Stimulated activated naive B cell treated with anti-CD40 and anti-IgM and Interleukin-4, amounts not matched to agents 10 μg/mL and 1 μg/mL and 100 μg/mL, for 72 hours (primary cell): ENCODE measurements around the gene TANGO6.

Source experiments
- ATAC-seq, 2 donors: fragments of 150-1000 bp; cut with Tn5 transposase; replicated peaks; 2 replicates each; pipeline ENCODE4 v1.10.0; 2021; ENCODE audit warnings: moderate library complexity in 1 of 2
- DNase-seq: peaks from one replicate; pipeline ENCODE4 v3.0.0; 2021
- H3K27ac Mint-ChIP-seq: one replicate; pipeline ENCODE4 v1.8.0; 2022; ENCODE audit warnings: mild to moderate bottlenecking, mixed read lengths
- H3K27me3 Mint-ChIP-seq, 2 donors: one replicate each; pipeline ENCODE4 v1.8.0; 2022; ENCODE audit warnings: mixed read lengths in 2 of 2
- H3K36me3 Mint-ChIP-seq, 2 donors: one replicate each; pipeline ENCODE4 v1.8.0; 2022; ENCODE audit warnings: mixed read lengths in 2 of 2, mild to moderate bottlenecking in 1 of 2
- H3K4me1 Mint-ChIP-seq, 2 donors: one replicate each; pipeline ENCODE4 v1.8.0; 2022; ENCODE audit warnings: mixed read lengths in 2 of 2, mild to moderate bottlenecking in 1 of 2
- H3K4me3 Mint-ChIP-seq, 2 donors: one replicate each; pipeline ENCODE4 v1.8.0; 2022; ENCODE audit warnings: mild to moderate bottlenecking in 2 of 2, mixed read lengths in 2 of 2, moderate library complexity in 1 of 2
- H3K9me3 Mint-ChIP-seq, 2 donors: one replicate each; pipeline ENCODE4 v1.8.0; 2022; ENCODE audit warnings: mixed read lengths in 2 of 2, mild to moderate bottlenecking in 1 of 2

Gene TANGO6

DNA sequence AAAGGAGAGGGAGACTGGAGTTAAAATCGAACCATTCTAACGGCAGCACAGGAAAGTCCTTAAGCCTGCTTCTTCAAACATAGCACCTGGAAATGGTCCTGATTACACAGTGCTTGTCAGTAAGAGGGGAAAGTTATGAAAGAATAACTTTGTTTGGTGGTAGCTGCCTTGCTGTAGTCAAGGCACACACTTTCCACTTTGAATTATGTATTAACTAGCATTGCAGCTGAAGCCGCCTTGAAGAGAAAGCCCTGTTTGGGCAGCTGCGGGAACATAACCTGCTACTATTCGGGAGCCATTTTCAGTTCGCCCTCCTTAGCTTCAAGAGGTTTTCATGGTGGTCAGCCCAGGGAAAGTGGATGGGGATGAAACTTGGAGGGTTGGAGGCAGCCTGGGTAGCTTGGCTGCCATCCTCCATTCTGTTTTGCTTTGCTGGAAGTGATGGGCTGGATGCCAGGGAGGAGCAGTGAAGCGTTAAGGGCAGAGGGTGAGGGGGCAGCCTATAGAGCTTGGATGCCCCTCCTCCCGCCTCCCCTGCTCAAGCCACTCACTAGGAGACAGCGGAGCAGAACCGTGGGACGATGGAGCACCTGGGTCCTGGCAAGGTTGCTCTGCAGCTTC is 256.9 kb downstream of the TANGO6 start:
- ATAC-seq, result no peak
- H3K27ac Mint-ChIP-seq, result no peak overlapping the region

DNA sequence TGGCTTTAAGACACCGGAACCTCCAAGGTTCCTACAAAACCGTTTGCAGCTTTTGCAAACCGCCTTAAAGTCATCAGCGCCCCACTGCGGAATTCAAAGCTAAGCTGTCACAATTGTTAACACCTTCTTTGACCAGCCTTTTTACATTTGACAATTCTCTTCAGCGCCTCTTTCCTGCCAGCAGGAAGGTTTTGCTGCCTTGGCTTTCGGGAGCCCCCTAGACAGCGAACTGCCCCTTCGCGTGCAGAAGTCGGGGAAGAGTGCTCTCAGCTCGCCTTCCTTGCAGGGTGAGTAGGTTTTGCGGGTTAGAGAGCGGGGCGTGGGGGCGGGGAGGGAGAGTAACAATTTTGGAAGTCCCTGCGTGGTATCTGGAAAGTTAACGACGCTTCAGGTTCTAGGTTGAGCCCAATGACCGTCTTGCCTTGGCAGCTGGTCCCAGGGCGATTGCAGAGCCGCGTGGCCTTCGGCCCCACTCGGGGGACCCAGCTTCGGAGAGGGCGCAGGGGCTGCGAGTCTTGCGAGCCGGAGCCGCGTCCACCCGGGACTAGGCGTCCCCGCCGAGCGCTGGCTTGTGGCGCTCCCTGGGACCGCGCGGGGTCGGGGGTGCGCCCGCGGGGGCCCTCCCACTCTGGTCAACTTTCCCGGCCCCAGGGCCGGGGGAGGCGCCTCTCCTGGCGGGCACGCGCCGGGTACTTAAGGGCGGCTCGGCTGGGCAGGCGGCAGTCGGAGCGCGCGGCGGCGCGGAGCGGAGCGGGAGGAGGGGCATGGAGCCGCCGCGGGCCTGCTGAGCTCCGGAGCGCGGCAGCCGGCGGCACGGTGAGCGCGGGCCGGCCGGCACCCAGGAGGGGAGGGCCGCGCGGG is 262.4 kb downstream of the TANGO6 start, which contains the start of gene HAS3:
HAS3 (plus strand) TSS at position 153 of the 861 bp plus-strand sequence. CDS start 3,743 bp downstream, outside the sequence.
- DNase-seq, result no peak
- Mint-ChIP-seq H3K36me3 (peaks cover 19 to 34% of the 10 kb centered on the region in 2 donors), H3K27me3 (peaks cover 42 to 51% of the 10 kb centered on the region in 2 donors), H3K27ac (peak within 1 kb of the TSS; percentile 87), H3K4me1 (peaks cover 20 to 29% of the 10 kb centered on the region in 2 donors), H3K4me3 (peak within 1 kb of the TSS; percentile 83 to 95), H3K9me3 (no peaks in the 10 kb centered on the region)
- ATAC-seq, result peak; percentile 70 to 78

More for the DNA sequence above, 256.9 kb downstream of the TANGO6 start:
- H3K9me3 Mint-ChIP-seq, result no peaks in the 10 kb centered on the region
- H3K27me3 Mint-ChIP-seq, result peaks cover 14 to 16% of the 10 kb centered on the region in 2 donors
- no peak for DNase-seq
- H3K4me3 Mint-ChIP-seq, result no peak overlapping the region
- peaks cover 0 to under 1% of the 10 kb centered on the region in 2 donors for H3K36me3 Mint-ChIP-seq
- peaks cover under 1 to 1% of the 10 kb centered on the region in 2 donors for H3K4me1 Mint-ChIP-seq

DNA sequence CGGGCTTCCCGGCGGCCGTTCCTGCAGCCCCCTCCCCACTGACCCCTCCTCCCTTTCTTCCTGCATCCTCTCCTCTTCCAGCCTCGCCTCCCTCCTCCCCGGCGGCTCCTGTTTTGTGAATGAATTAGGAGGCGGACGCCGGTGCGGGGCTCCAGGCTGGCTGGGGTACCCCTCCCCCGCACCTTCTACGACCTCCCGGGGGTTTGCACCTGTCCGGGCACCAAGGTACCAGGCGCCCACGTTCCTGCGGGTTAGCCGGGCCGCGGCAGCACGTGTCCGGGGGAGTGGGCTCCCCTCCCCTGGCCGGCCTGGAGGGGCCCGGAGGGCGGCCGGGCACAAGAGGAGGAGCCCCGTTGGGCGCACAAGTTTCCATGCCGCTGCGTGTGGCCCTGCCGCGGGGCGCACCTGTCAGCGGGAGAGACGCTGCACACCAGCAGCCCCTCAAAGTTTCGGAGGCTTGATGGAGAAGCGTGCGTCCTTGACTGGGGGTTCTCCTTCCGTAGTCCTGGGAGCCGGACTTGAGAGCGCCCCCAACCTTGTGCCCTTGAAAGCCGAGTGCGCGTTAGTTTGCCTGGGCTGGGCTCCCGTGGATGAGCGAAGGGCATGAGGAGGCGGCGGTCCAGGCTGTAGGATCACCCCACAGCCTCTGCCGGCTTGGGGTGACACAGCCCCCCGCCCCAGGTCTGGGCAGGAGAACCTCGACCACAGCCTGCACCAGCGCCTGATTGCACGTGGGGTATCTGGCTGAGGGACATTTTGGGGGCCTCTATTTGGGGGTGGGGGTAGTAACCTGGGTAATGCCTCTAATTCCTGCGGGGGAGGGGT is 263.4 kb downstream of the TANGO6 start:
- H3K4me1 Mint-ChIP-seq, result peaks cover 20 to 29% of the 10 kb centered on the region in 2 donors
- DNase-seq, result no peak
- peaks cover 24 to 40% of the 10 kb centered on the region in 2 donors for H3K36me3 Mint-ChIP-seq
- H3K9me3 Mint-ChIP-seq, result no peaks in the 10 kb centered on the region
- peak; percentile 15 to 33 for ATAC-seq
- peak overlapping the region; percentile 47 for H3K27ac Mint-ChIP-seq
- peak overlapping the region; percentile 70 to 81 for H3K4me3 Mint-ChIP-seq
- peaks cover 42 to 51% of the 10 kb centered on the region in 2 donors for H3K27me3 Mint-ChIP-seq

DNA sequence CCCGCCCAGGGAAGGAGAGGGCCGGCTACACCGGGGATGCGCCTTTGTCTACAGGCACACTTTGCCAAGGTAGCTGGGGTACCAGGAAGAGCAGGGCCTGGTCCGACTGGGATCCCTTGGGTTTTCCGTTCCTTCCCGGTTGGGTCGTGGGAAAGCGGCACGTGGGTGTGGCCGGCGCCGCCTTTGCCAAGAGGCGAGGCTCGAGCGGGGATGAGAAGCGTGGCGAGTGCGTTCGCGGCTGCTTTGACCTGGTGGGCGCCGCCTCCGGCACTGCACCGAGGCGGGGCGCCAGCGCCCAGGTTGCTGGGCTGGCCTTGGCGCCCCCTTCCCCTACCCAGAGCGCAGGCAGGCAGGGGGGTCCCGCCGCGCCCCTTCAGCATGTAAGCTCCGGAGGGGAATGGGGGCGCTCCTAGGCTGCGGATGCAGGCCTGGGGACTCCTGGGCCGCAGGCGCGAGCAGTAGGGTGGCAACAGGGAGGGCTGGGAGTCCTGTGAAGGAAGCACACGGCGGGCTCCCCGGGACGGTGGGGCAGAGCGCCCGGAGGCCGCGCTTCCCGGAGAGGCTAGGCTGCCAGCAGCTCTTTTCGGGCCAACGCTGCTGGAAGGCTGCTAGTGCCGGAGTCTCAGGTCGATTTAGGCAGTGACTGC is 264.1 kb downstream of the TANGO6 start:
- Mint-ChIP-seq H3K27ac (peak overlapping the region; percentile 47), H3K27me3 (peaks cover 42 to 50% of the 10 kb centered on the region in 2 donors), H3K4me3 (peak overlapping the region; percentile 70 to 81), H3K9me3 (no peaks in the 10 kb centered on the region), H3K36me3 (peaks cover 24 to 45% of the 10 kb centered on the region in 2 donors), H3K4me1 (peaks cover 20 to 29% of the 10 kb centered on the region in 2 donors)
- no peak for DNase-seq
- ATAC-seq, result no peak

DNA sequence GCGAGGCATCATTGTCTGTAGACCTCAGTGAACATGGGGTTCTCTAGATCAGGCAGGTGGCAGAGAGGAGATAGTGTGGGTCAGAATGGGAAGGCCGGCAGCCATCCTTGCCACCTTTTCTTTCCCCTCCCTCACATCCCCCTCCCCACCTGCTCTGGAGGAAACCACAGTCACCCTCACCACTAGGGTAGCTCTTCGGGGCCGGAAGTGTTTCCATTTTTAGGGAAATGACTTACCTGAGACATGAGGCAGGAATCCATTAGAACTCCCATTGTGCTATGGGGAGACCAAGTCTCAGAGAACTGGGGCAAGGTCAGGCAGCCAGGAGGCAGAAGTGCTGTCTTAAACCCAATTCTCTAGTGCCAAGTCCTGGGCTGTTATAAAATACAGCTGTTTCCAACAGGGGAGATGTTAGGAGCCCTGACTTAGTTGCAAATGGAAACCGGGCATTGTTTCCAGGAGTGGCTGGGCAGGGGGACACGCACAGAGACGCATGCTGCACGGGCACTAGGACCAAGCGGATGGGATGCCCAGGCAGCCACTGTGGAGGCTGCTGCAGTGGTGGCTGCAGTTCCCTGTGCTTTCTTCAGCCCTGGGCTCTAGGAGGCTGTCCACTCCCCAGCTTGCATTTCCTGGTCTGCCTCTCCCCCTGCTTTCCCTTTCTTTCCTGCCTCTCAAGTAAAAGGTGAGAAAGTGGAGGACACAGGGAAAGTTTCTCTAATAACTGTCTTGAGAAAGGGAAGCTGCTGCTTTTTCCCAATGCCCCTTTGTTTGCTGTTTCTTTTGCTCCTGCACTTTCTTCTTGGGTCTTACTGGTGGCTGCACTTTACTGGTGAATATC is 265.0 kb downstream of the TANGO6 start:
- H3K36me3 Mint-ChIP-seq, result peaks cover 31 to 49% of the 10 kb centered on the region in 2 donors
- H3K4me1 Mint-ChIP-seq, result peaks cover 22 to 38% of the 10 kb centered on the region in 2 donors
- H3K4me3 Mint-ChIP-seq, result no peak overlapping the region
- no peak overlapping the region for H3K27ac Mint-ChIP-seq
- ATAC-seq, result no peak
- DNase-seq, result no peak
- no peaks in the 10 kb centered on the region for H3K9me3 Mint-ChIP-seq
- H3K27me3 Mint-ChIP-seq, result peaks cover 39 to 44% of the 10 kb centered on the region in 2 donors

DNA sequence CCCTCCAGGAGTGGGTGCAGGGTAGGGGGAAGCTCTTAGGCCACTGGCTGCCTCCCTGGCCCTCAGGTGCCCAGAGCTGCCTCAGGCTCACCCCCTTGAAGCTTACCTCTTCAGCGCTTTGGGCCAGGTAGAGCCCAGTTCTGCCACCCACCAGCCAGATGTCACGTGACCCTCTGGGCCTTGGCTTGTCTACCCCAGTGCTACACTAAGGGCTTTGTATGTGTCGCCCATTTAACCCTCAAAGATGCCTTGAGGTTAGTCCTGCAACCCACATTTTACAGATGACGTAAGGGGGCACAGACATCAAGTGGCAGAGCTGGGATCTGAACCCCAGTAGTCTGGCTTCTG is 265.5 kb downstream of the TANGO6 start:
- H3K9me3 Mint-ChIP-seq, result no peaks in the 10 kb centered on the region
- H3K27me3 Mint-ChIP-seq, result peaks cover 36 to 44% of the 10 kb centered on the region in 2 donors

DNA sequence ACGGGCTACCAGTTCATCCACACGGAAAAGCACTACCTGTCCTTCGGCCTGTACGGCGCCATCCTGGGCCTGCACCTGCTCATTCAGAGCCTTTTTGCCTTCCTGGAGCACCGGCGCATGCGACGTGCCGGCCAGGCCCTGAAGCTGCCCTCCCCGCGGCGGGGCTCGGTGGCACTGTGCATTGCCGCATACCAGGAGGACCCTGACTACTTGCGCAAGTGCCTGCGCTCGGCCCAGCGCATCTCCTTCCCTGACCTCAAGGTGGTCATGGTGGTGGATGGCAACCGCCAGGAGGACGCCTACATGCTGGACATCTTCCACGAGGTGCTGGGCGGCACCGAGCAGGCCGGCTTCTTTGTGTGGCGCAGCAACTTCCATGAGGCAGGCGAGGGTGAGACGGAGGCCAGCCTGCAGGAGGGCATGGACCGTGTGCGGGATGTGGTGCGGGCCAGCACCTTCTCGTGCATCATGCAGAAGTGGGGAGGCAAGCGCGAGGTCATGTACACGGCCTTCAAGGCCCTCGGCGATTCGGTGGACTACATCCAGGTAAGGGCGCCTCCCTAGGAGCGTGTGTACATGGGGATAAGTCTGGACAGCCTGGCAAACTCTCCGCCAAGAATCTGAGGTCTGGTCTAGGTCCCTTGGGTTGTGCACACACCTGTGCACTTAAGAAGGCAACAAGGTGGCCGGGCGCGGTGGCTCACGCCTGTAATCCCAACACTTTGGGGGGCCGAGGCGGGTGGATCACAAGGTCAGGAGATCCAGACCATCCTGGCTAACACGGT is 266.3 kb downstream of the TANGO6 start:
- H3K27ac Mint-ChIP-seq, result peak overlapping the region; percentile 56
- peaks cover 32 to 40% of the 10 kb centered on the region in 2 donors for H3K27me3 Mint-ChIP-seq
- H3K4me1 Mint-ChIP-seq, result peaks cover 25 to 39% of the 10 kb centered on the region in 2 donors
- no peaks in the 10 kb centered on the region for H3K9me3 Mint-ChIP-seq
- peaks cover 33 to 57% of the 10 kb centered on the region in 2 donors for H3K36me3 Mint-ChIP-seq
- ATAC-seq, result no peak
- H3K4me3 Mint-ChIP-seq, result no peak overlapping the region
- DNase-seq, result no peak

More for the DNA sequence above, 265.5 kb downstream of the TANGO6 start:
- H3K27ac Mint-ChIP-seq, result no peak overlapping the region
- ATAC-seq (no peak), DNase-seq (no peak)
- peaks cover 23 to 39% of the 10 kb centered on the region in 2 donors for H3K4me1 Mint-ChIP-seq
- H3K36me3 Mint-ChIP-seq, result peaks cover 31 to 52% of the 10 kb centered on the region in 2 donors
- H3K4me3 Mint-ChIP-seq, result no peak overlapping the region

DNA sequence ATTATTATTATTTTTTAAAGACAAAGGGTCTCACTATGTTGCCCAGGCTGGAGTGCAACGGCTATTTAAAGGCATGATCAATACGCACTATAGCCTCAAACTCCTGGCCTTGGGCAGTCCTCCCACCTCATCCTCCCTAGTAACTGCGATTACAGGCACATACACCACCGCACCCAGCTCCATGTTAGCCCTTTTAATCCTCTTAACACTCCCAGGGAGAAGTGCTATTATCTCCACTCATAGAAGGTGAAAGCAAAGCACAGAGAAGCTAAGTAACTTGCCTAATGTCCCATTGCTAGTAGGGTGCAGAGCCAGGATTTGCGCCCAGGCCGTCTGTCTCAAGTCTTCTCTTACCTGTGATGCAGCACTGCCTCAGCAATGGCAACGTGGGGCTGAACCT is 267.1 kb downstream of the TANGO6 start:
- H3K27ac Mint-ChIP-seq, result no peak overlapping the region
- no peak for DNase-seq
- ATAC-seq, result no peak
- peaks cover 22 to 36% of the 10 kb centered on the region in 2 donors for H3K4me1 Mint-ChIP-seq
- H3K4me3 Mint-ChIP-seq, result no peak overlapping the region
- peaks cover 35 to 60% of the 10 kb centered on the region in 2 donors for H3K36me3 Mint-ChIP-seq
- H3K27me3 Mint-ChIP-seq, result peaks cover 26 to 33% of the 10 kb centered on the region in 2 donors
- no peaks in the 10 kb centered on the region for H3K9me3 Mint-ChIP-seq

DNA sequence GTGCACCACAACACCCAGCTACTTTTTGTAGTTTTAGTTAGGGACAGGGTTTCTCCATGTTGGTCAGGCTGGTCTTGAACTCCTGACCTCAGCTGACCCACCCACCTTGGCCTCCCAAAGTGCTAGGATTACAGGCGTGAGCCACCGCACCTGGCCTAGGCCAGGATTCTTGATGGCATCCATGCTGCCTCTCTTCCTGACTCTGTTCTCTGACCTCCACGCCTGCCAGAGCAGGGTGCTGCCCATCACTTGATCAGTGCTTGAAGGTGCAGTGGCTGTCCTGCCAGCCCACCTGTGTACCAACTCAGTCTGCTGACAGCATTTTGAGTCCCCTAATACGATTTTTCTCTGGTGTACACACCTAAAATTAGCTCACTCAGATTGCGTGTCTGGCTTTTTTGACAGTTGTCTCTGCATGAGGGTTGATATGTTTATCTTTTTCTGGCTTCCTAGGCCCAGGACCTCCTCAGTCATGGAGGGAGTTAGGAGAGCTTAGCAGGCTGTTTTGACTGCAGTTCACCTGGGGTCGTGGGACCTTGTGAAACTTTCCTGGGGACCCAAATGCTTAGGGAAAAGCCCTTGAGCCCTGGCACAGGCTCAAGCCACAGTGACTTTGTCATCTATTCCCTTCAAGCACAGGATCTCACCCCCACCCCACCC is 268.0 kb downstream of the TANGO6 start:
- H3K9me3 Mint-ChIP-seq, result no peaks in the 10 kb centered on the region
- peaks cover 40 to 61% of the 10 kb centered on the region in 2 donors for H3K36me3 Mint-ChIP-seq
- no peak overlapping the region for H3K4me3 Mint-ChIP-seq
- H3K27ac Mint-ChIP-seq, result no peak overlapping the region
- ATAC-seq (no peak), DNase-seq (no peak)
- peaks cover 21 to 28% of the 10 kb centered on the region in 2 donors for H3K27me3 Mint-ChIP-seq
- peaks cover 18 to 29% of the 10 kb centered on the region in 2 donors for H3K4me1 Mint-ChIP-seq

DNA sequence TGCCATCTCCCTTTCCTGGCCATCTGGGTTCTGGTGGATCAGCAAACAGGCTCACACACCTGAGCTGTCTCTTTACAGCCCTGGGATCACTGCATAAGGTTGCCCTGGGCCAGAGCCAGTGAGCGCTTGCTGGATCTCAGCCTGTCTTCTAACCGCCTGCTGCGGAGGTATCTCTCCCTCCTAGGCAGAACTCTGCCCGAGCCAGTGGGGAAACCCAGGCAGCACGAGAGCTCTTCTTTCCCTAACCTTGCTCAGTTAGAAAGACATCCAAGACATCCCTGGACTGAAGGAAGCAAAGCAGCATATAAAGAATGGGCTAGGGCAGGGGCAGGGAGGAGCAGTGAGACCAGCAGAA is 268.5 kb downstream of the TANGO6 start:
- H3K9me3 Mint-ChIP-seq, result no peaks in the 10 kb centered on the region
- ATAC-seq (no peak), DNase-seq (no peak)
- peaks cover 44 to 64% of the 10 kb centered on the region in 2 donors for H3K36me3 Mint-ChIP-seq
- H3K27me3 Mint-ChIP-seq, result peaks cover 19 to 24% of the 10 kb centered on the region in 2 donors
- no peak overlapping the region for H3K27ac Mint-ChIP-seq
- peaks cover 16 to 25% of the 10 kb centered on the region in 2 donors for H3K4me1 Mint-ChIP-seq
- no peak overlapping the region for H3K4me3 Mint-ChIP-seq

DNA sequence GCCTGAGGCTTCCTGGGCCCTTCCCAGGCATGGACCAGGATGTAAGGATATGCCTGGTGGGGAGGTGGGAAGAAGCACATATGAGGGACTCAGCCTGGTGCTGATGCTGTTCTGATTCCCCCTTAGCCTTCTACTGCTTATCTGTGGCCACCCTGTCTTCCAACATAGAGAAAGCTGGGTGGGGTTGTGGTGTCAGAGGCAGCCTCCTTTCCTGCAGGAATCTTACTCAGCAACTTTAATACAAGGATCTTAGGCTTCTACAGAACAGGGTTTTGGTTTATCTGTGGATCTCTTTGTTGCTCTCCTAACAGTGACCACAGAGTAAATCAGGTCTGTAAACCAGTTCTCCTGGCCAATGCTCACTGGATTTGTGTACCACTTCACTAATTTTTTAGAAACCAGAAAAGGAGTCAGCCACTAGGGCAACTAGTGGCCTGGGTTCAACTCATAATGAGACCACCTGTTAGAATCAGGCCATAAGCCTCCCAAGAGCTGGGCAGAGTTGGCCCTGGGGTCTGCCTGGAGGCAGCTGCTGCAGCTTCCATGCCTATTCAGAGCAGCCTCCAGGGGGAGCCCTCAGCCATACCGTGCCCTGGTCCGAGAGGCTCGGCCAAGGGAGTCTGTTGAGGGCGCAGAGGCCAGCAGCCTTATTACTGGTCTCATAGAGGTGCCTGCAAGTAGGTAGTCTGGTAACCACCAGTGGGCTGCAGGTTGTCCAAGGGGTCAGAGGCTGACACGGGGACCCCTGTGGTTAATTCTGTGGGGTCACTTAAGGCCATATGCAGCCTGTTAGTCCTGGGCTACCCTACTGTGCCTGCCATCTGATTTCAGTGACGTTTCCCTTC is 269.2 kb downstream of the TANGO6 start:
- Mint-ChIP-seq H3K27ac (no peak overlapping the region), H3K27me3 (peaks cover 14 to 17% of the 10 kb centered on the region in 2 donors), H3K9me3 (no peaks in the 10 kb centered on the region), H3K4me1 (peaks cover 11 to 18% of the 10 kb centered on the region in 2 donors), H3K36me3 (peaks cover 45 to 62% of the 10 kb centered on the region in 2 donors), H3K4me3 (no peak overlapping the region)
- DNase-seq, result no peak
- peak; percentile 90 to 91 for ATAC-seq
